HL-60 (cell line): Measurements from ENCODE around the gene AGER.

ENCODE experiments used
- DNase-seq, 2 experiments: peaks; one replicate each; pipeline ENCODE4 v3.0.0-alpha.2; 2010 to 2020; ENCODE audit warnings: low read depth in 1 of 2, low spot score in 1 of 2
- H3K27ac ChIP-seq: fragments of 250-450 bp; sonication (Bioruptor Pico); replicated peaks from 2 replicates; pipeline ENCODE4 v1.5.1; 2020; ENCODE audit warnings: mild to moderate bottlenecking, moderate library complexity
- H3K27me3 ChIP-seq: fragments of 250-450 bp; sonication (Bioruptor Pico); 2 replicates; pipeline ENCODE4 v1.5.1; 2021; ENCODE audit warnings: mild to moderate bottlenecking, moderate library complexity; ENCODE audit not compliant: insufficient read depth, poor library complexity, severe bottlenecking
- H3K4me3 ChIP-seq: replicated peaks from 2 replicates; pipeline ENCODE4 v1.5.1; 2011; ENCODE audit warnings: mild to moderate bottlenecking, control low read depth, low read length; ENCODE audit not compliant: insufficient read depth
- CTCF ChIP-seq: IDR thresholded peaks from one replicate; pipeline ENCODE4 v1.5.1; 2011; ENCODE audit warnings: low read length, control low read depth, inconsistent platforms; ENCODE audit not compliant: insufficient read depth
- GABPA ChIP-seq: IDR thresholded peaks from 2 replicates; pipeline ENCODE4 v1.6.1; 2012; ENCODE audit warnings: low read depth
- POLR2AphosphoS5 ChIP-seq: IDR thresholded peaks from 2 replicates; pipeline ENCODE4 v1.6.1; 2012; ENCODE audit warnings: low read depth
- REST ChIP-seq: IDR thresholded peaks from 2 replicates; pipeline ENCODE4 v1.6.1; 2012; ENCODE audit warnings: low read depth; ENCODE audit not compliant: insufficient replicate concordance
- SPI1 ChIP-seq: IDR thresholded peaks from 2 replicates; pipeline ENCODE4 v1.6.1; 2012; ENCODE audit warnings: low read depth, mild to moderate bottlenecking, borderline replicate concordance

AGER gene

DNA sequence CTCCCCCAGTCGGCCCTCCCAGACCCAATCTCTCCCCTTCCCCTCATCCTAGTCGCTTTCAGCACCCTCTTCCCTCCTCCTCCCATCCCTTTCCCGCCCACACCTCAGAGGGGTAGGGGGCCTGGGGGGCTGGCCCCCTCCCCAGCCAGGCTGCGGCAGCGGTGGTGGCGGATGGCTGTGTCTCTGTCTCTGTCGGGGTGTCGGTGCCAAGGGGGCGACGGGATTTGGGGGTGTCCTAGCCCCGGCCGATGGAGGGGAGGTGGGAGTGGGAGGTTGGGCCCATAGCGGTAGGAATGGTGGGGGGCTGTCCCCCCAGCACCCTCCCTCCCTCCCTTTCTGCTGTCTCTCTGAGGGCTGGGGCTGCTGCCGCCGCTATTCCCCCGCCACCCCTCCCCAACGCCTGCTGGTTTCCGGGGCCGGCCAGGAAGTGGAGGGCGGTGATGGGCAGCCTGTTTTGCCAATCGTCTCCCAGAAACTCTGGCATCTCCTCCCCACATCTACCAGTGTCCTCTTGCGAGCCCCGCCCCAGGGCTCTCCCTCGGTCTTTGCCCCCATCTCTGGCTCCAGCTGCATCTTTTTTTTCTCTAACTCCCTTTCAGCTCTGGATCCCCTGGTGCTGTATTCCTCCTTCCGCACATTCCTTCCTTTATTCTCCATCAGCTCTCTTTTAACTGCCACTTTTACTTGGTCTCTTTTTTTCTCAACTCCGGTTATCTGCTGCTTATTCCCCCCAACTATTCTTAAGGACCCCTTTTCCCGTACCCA is 8.2 kb downstream of the AGER start, which contains the start of gene AGPAT1:
Gene AGPAT1 (minus strand): TSS at position 374 of the 765 bp plus-strand sequence. CDS start 4,588 bp downstream, outside the sequence.
- peak in 1 of 2 experiments; percentile 98 for DNase-seq
- peak; percentile 42; the same call in 1 of the 2 replicates for TF ChIP-seq SPI1
- TF ChIP-seq POLR2AphosphoS5: peak; percentile 50; the same call in 1 of the 2 replicates
- no peak for TF ChIP-seq REST
- TF ChIP-seq GABPA: peak; percentile 89
- no peak for TF ChIP-seq CTCF
- peak within 1 kb of the TSS; percentile 92 for H3K4me3 ChIP-seq
- H3K27me3 ChIP-seq: no peaks in the 10 kb centered on the region
- H3K27ac ChIP-seq: peak within 1 kb of the TSS; percentile 86

DNA sequence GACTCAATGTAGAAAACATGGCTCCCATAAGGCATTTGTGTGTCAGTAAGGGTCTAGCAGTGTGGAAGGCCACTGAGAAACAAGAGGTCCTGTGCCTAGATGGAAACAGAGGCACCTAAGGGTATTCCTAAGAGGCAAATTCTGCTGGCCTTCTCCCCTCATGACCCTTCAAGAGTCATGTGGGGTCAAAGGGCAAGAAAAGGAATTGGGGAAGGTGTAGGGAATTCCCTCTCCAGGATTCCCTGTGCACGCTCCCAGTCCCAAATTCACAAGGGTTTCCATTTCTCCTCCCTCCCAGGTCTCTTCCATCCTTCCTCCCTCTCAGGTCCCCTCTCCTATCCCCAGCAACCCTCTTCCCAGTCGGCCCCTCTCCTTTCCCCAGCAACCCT is 8.7 kb downstream of the AGER start:
- DNase-seq: no peak
- TF ChIP-seq GABPA (no peak), SPI1 (no peak), REST (no peak), CTCF (no peak), POLR2AphosphoS5 (no peak)
- H3K27ac ChIP-seq: peak overlapping the region; percentile 71
- peak overlapping the region; percentile 92 for H3K4me3 ChIP-seq
- H3K27me3 ChIP-seq: no peaks in the 10 kb centered on the region

- H3K27me3 ChIP-seq: no peaks in the 10 kb centered on the region
- TF ChIP-seq CTCF (no peak), GABPA (no peak), REST (no peak), SPI1 (no peak), POLR2AphosphoS5 (no peak)
- no peak overlapping the region for H3K4me3 ChIP-seq
- H3K27ac ChIP-seq: no peak overlapping the region
- DNase-seq: no peak
Measured at GRCh38 chr6:32174416-32174815, 9.6 kb downstream of the AGER start.
